Gastroesophageal sphincter (tissue), 4 donors: ENCODE results near the gene TNFRSF12A. TPM values are rescaled to one million over a fixed set of nuclear protein-coding genes. Genes with fewer than 3 reads are reported as not detected.
"Not testable (repeated sequence)": the region's sequence is repeated elsewhere in the genome, so short reads cannot be mapped to it uniquely, and the experiment has no call there.

ENCODE experiments used
- ATAC-seq: fragments of 150-250 bp; one replicate; pipeline ENCODE4 v1.9.1; 2016; ENCODE audit warnings: mild to moderate bottlenecking, moderate library complexity
- H3K27ac ChIP-seq, 4 donors: fragments of 200-600 bp; sonication (generic) in 3 of 4; 1 replicate in 3 of 4; 2 replicates in 1 of 4; pipeline ENCODE4 v1.5.1; 2016 to 2019
- H3K27me3 ChIP-seq: fragments of 200-600 bp; sonication (generic); one replicate; pipeline ENCODE4 v1.5.1; 2019
- H3K36me3 ChIP-seq, 2 donors: fragments of 200-600 bp; sonication (generic); one replicate each; pipeline ENCODE4 v1.5.1; 2019; ENCODE audit warnings: control low read depth in 1 of 2
- H3K4me1 ChIP-seq, 3 donors: fragments of 200-600 bp; sonication (generic); 1 replicate in 2 of 3; 2 replicates in 1 of 3; pipeline ENCODE4 v1.5.1; 2016 to 2019; ENCODE audit warnings: control low read depth in 2 of 3
- H3K4me3 ChIP-seq, 2 donors: fragments of 200-600 bp; sonication (generic); one replicate each; pipeline ENCODE4 v1.5.1; 2019; ENCODE audit warnings: mild to moderate bottlenecking in 1 of 2, moderate library complexity in 1 of 2
- H3K9me3 ChIP-seq, 3 donors: fragments of 200-600 bp; sonication (generic); one replicate each; pipeline ENCODE4 v1.5.1; 2017 to 2019; ENCODE audit warnings: control low read depth in 2 of 3
- CTCF ChIP-seq, 4 experiments: fragments of 200-600 bp in 2 of 4; fragments of 450-650 bp in 2 of 4; sonication (generic) in 1 of 4; IDR thresholded peaks; one replicate each; pipeline ENCODE4 v1.5.1; 2017 to 2019; ENCODE audit warnings: antibody characterized with exemption in 4 of 4, mild to moderate bottlenecking in 2 of 4, moderate library complexity in 2 of 4
- EP300 ChIP-seq: sonication (generic); formaldehyde crosslinking; IDR thresholded peaks from one replicate; pipeline ENCODE4 v1.6.1; 2017; ENCODE audit warnings: antibody characterized with exemption, mild to moderate bottlenecking
- POLR2A ChIP-seq, 2 donors: fragments of 450-650 bp; IDR thresholded peaks; one replicate each; pipeline ENCODE4 v1.6.1; 2017; ENCODE audit warnings: antibody characterized with exemption in 2 of 2, mild to moderate bottlenecking in 2 of 2, moderate library complexity in 1 of 2
- POLR2AphosphoS5 ChIP-seq: sonication (generic); formaldehyde crosslinking; IDR thresholded peaks from one replicate; pipeline ENCODE4 v1.6.1; 2017; ENCODE audit warnings: antibody characterized with exemption
- WGBS, 2 donors: methylation state at CpG; one replicate each; pipeline ENCODE4 v1.1.5; 2018; ENCODE audit warnings: low coverage in 1 of 2; 5-methylcytosine and 5-hydroxymethylcytosine counted together
- total RNA-seq, 4 donors: library from RNA; depleted of rRNA; stranded (reverse); fragments of >200 nt; gene quantifications; one replicate each; pipeline ENCODE4 v1.1.0, GENCODE V29; 2016

TNFRSF12A gene
- total RNA-seq, 4 donors from 2014 or later = 26.0 to 135 (median 72.2) TPM

- Histone ChIP-seq H3K27ac (no peak overlapping the region), H3K4me1 (peaks cover 0 to 9% (median 6%) of the 10 kb centered on the region in 3 donors), H3K9me3 (no peaks in the 10 kb centered on the region), H3K27me3 (peaks cover 58% of the 10 kb centered on the region), H3K36me3 (no peaks in the 10 kb centered on the region), H3K4me3 (no peak overlapping the region)
- 80 to 90% methylated on average over 1 to 9 of the region's 9 CpGs for WGBS, 2 donors
- TF ChIP-seq POLR2A (IDR thresholded peaks at IDR 0.05) (no peak), POLR2AphosphoS5 (no peak), EP300 (no peak), CTCF (IDR thresholded peaks at IDR 0.05) (no peak)
- no peak for ATAC-seq
Measured at GRCh38 chr16:3051494-3051893, 31.3 kb downstream of the TNFRSF12A start.

GRCh38 chr16:3052571-3053329, 32.6 kb downstream of the TNFRSF12A start:
- 67% methylated on average over 3 of the region's 12 CpGs; no CpG with 5 or more reads in 1 of the 2 donors for WGBS, 2 donors
- H3K4me1 ChIP-seq, H3K4me3 ChIP-seq, H3K27ac ChIP-seq, H3K36me3 ChIP-seq, H3K9me3 ChIP-seq, ATAC-seq: not testable (repeated sequence)
- peaks cover 46% of the 10 kb centered on the region for H3K27me3 ChIP-seq

GRCh38 chr16:3053330-3053710, 33.2 kb downstream of the TNFRSF12A start:
- H3K9me3 ChIP-seq, H3K27ac ChIP-seq, ATAC-seq, H3K4me3 ChIP-seq, H3K36me3 ChIP-seq, H3K4me1 ChIP-seq: not testable (repeated sequence)
- no CpG with 5 or more reads among the region's 13 CpGs for WGBS, 2 donors
- H3K27me3 ChIP-seq = peaks cover 46% of the 10 kb centered on the region

DNA sequence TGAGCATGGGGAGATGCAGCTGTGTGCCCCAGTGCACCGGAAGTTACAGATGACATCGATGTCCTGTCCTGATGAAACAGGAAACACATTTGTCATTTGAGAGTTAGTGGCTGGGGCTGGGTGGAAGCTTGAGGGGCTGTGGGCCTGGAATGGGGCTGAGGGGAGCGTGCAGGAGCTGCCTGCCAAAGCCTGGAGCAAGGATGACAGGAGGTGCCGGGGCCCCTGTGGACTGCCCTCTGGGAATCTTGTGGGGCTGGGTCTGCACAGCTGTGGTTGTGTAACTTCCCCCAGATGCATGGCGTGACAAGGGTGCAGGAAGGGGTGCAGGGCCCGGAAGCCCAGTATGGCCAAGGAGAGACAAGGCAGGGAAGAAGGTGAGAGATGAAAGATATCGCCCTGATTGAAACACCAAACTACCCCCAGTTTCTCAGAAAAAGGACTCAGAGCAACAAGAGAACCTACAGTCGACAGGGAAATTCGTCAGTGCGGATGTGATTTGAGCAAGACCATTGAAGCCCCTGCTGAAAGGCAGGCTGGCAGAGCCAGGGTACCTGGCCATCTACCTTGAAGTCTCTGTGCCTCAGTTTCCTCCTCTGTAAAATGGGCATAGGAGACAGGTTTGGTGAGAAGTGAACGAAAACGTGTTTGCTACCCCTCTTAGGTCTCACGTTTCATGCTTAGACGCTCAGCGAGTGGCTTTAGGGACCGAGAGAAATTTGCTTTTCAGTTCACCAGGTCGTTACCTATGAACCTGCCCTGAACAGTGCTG, 35.0 kb downstream of the TNFRSF12A start:
- H3K9me3 ChIP-seq = no peaks in the 10 kb centered on the region
- H3K27ac ChIP-seq = no peak overlapping the region
- TF ChIP-seq POLR2A (IDR thresholded peaks at IDR 0.05) = no peak
- H3K27me3 ChIP-seq = peaks cover 36% of the 10 kb centered on the region
- peaks cover 0 to 22% (median 11%) of the 10 kb centered on the region in 3 donors for H3K4me1 ChIP-seq
- no peak overlapping the region for H3K4me3 ChIP-seq
- H3K36me3 ChIP-seq = no peaks in the 10 kb centered on the region
- WGBS, 2 donors = 75 to 82% methylated on average over 7 to 15 of the region's 17 CpGs
- no peak for ATAC-seq

DNA sequence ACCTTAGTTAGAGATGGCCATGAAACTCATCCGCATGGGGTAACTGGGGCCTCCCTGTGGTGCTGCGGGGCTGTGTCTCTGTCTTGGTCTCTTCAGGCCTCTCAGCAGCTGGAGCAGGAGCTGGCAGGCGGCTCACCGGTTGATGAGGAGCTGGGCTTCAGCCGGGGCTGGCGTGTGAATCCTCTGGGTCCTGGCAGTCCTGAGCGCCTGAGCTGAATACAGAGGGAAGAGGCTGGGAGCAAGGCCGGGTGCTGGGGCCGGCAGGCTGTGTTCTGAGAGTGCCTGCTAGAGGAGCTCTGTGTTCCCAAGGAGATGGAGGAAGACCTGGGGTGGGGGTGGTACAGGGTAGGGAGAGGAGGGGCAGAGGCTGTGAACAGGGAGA, 35.6 kb downstream of the TNFRSF12A start:
- not testable (repeated sequence) for H3K27ac ChIP-seq, H3K4me3 ChIP-seq, H3K9me3 ChIP-seq, ATAC-seq, H3K36me3 ChIP-seq
- no CpG with 5 or more reads among the region's 9 CpGs for WGBS, 2 donors
- H3K4me1 ChIP-seq = peaks cover 0 to 25% (median 11%) of the 10 kb centered on the region in 3 donors
- peaks cover 30% of the 10 kb centered on the region for H3K27me3 ChIP-seq

- ATAC-seq = no peak
- peaks cover 21% of the 10 kb centered on the region for H3K27me3 ChIP-seq
Measured at GRCh38 chr16:3056336-3057180, 36.4 kb downstream of the TNFRSF12A start.

More at GRCh38 chr16:3056336-3057180, 36.4 kb downstream of the TNFRSF12A start:
- WGBS, 2 donors = 88% methylated on average over 1 to 3 of the region's 19 CpGs
- Histone ChIP-seq H3K9me3 (no peaks in the 10 kb centered on the region), H3K36me3 (no peaks in the 10 kb centered on the region), H3K4me3 (no peak overlapping the region), H3K4me1 (peaks cover 0 to 25% (median 11%) of the 10 kb centered on the region in 3 donors), H3K27ac (no peak overlapping the region)
- TF ChIP-seq EP300 (no peak), POLR2A (IDR thresholded peaks at IDR 0.05) (no peak), POLR2AphosphoS5 (no peak), CTCF (IDR thresholded peaks at IDR 0.05) (no peak)
